ENCODE data around the gene GSC2.

GRCh38 chr22:19098157-19098556, 51.9 kb downstream of the GSC2 start:
- no peak for TF ChIP-seq EP300 (IDR thresholded peaks at IDR 0.05; ENCODE audit: borderline replicate concordance in 1 of 2, low read depth in 2 of 2, low read length in 2 of 2)
- TF ChIP-seq RAD21 (IDR thresholded peaks at IDR 0.05 in 1 of 2, conservative IDR thresholded peaks at IDR 0.05 in 1 of 2; ENCODE audit: low read depth in 2 of 2, low read length in 2 of 2), result no peak
- TF ChIP-seq CHD1 (IDR thresholded peaks at IDR 0.05; ENCODE audit: low read depth, low read length), result no peak
- no peak for TF ChIP-seq RFX5 (IDR thresholded peaks at IDR 0.05; ENCODE audit: borderline replicate concordance, low read depth, low read length)
- TF ChIP-seq HDAC2 (IDR thresholded peaks at IDR 0.05; ENCODE audit: borderline replicate concordance in 1 of 2, low read depth in 2 of 2, low read length in 2 of 2), result no peak
- no peak for TF ChIP-seq CTCF (IDR thresholded peaks at IDR 0.05; ENCODE audit: control extremely low read depth in 1 of 3, insufficient read depth in 1 of 3, low read depth in 1 of 3, low read length in 3 of 3)
- no peak for TF ChIP-seq NRF1 (IDR thresholded peaks at IDR 0.05; ENCODE audit: low read depth, low read length)
- no peak for TF ChIP-seq SP2 (IDR thresholded peaks at IDR 0.05; ENCODE audit: low read length)
- TF ChIP-seq POLR2A (IDR thresholded peaks at IDR 0.05; ENCODE audit: control extremely low read depth in 1 of 2, low read depth in 2 of 2, low read length in 2 of 2), result no peak
- TF ChIP-seq BRCA1 (IDR thresholded peaks at IDR 0.05; ENCODE audit: low read depth, low read length), result no peak
- no peak for TF ChIP-seq CHD2 (IDR thresholded peaks at IDR 0.05; ENCODE audit: low read length)
- TF ChIP-seq JUND (IDR thresholded peaks at IDR 0.05; ENCODE audit: low read length), result no peak
- no peak for TF ChIP-seq FOSL1 (IDR thresholded peaks at IDR 0.05; ENCODE audit: insufficient read depth, low read depth, low read length)
- TF ChIP-seq POLR2AphosphoS5 (IDR thresholded peaks at IDR 0.05; ENCODE audit: low read depth, low read length), result no peak

Measured in H1 (cell line).